HG03575 (cell line): ENCODE measurements around the gene YJEFN3.

Experiments
- ATAC-seq: cut with Tn5 transposase; IDR thresholded peaks from one replicate; pipeline ENCODE4 v1.9.1; 2021; ENCODE audit not compliant: unreplicated experiment, insufficient number of reproducible peaks, low FRiP score; ENCODE audit errors: extremely low read depth

YJEFN3 gene

GRCh38 chr19:19535311-19536191, 6.8 kb downstream of the YJEFN3 start:
- ATAC-seq = no peak

GRCh38 chr19:19537075-19538048, 8.7 kb downstream of the YJEFN3 start:
- ATAC-seq = no peak

GRCh38 chr19:19538061-19538784, 9.5 kb downstream of the YJEFN3 start, which contains the start of gene CILP2:
Gene CILP2, plus strand, starts transcription at chr19:19538265. Its CDS starts 85 bp downstream, at chr19:19538350.
- no peak for ATAC-seq

GRCh38 chr19:19538785-19539166, 10.1 kb downstream of the YJEFN3 start:
- ATAC-seq = no peak

- ATAC-seq = no peak
These were observed 11.0 kb downstream of the YJEFN3 start for GRCh38 chr19:19539698-19540063.

- ATAC-seq = no peak
These were observed 11.5 kb downstream of the YJEFN3 start for GRCh38 chr19:19540064-19540714.

- no peak for ATAC-seq
These were observed 12.2 kb downstream of the YJEFN3 start for GRCh38 chr19:19540715-19541515.

GRCh38 chr19:19541616-19542015, 12.9 kb downstream of the YJEFN3 start:
- ATAC-seq = no peak

GRCh38 chr19:19542507-19542906, 13.8 kb downstream of the YJEFN3 start:
- no peak for ATAC-seq

GRCh38 chr19:19543101-19543500, 14.4 kb downstream of the YJEFN3 start:
- ATAC-seq = no peak

- ATAC-seq = no peak
These were observed 14.9 kb downstream of the YJEFN3 start for GRCh38 chr19:19543640-19544039.

GRCh38 chr19:19544257-19544953, 15.7 kb downstream of the YJEFN3 start:
- ATAC-seq = no peak

- ATAC-seq = no peak
These were observed 16.4 kb downstream of the YJEFN3 start for GRCh38 chr19:19544954-19545591.

GRCh38 chr19:19545707-19546106, 17.0 kb downstream of the YJEFN3 start:
- ATAC-seq = no peak

GRCh38 chr19:19546751-19547162, 18.0 kb downstream of the YJEFN3 start:
- no peak for ATAC-seq

- no peak for ATAC-seq
These were observed 19.1 kb downstream of the YJEFN3 start for GRCh38 chr19:19547674-19548336.
